OCI-M1 (cell line): ENCODE measurements around the gene CDC42BPA.

Experiments
- DNase-seq: peaks from one replicate; lab custom pipeline; 2025; lab: John Stamatoyannopoulos, UW

The CDC42BPA gene

DNA sequence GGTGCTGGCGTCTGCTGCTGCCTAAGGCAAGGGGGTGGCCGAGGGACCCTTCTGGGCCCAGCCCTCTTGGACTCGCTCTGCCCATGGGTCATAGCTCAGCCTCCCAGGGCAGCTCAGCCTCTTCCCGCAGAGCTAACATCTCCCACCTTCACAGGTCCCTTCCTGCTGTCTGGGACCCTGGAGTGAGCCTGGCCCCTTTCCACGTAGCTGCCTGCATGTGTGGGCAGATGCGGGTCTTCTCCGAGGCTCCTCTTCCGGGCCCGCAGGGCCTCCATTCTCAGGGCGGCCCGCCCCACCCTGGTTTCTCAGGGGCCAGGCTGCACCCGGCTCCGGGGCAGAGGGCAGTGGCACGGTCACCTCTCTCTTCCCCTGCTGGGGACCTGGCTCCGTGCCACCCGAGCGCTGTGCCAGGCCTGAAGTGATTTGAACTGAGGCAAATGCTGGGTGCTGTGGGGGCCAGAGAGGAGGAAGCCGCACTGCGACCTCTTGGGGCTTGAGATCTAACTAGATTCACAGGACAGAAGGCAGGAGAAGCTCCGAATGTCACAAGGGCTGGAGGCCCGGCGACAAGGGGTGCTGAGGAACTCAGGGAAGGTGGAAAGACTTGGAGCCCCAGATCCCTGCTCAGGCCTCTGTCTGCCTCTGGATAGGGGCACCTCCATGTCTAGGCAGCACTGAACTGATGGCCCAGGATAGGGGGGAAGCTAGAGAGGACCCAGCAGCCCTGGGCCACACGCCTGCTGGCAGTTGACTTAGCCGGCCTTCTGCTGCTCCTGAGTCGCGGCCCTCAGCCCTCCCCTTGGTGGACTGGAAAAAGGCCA, 337.5 kb downstream of the CDC42BPA start:
- DNase-seq, result no peak

DNA sequence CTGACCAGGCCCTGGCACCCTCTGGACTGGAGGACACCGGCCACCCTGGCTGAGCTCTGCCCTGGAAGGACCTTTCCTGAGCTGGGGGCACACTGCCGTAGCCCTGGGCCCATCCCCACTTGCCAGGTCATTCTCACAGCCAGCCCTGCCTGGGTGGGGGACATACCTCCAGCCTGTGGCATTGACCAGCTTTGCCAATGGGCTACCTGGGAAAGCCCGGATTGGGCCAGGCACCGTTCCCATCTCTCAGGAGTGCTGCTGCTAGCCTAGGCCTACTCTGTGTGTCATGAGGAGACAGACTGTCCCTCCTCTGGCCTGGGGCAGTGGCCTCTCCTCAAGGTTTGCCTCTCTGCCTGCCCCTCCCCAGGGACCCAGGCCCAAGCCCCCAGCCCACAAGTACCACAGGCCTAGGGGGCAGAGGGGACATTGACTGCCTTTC, 338.2 kb downstream of the CDC42BPA start:
- no peak for DNase-seq

DNA sequence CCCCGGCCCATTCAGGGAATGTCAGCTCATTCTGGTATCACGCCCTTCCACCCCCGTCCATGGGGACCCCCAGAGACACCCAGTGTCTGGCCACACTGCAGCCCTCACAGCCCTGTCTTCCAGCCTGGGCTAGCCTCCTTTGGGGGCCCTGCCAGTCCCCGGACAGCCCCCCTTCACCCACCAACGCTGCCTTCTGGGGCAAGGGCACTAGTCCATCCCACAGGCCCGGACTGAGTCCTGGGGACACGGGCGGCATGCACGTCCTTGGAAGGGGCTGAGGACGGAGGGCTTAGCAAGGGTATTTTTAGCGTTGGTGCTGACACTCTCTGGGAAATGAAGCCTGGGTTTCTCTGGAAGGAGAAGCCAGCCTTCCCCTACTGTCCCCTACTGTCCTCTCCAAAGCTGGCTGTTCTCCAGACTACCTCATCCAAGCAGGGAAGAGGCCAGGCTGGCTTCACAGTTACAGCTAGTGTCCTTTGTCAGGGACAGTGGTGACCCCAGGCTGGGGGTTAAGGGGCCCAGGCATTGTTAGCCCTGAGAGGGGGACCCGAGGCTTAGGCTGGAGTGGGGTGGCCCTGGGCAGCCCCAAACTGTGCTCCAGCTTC, 338.7 kb downstream of the CDC42BPA start:
- DNase-seq, result no peak

- DNase-seq, result no peak
Observed at GRCh38 chr1:226979115-226979516, 339.2 kb downstream of the CDC42BPA start.

GRCh38 chr1:226978432-226979114, 339.7 kb downstream of the CDC42BPA start:
- DNase-seq, result no peak

GRCh38 chr1:226977643-226978431, 340.5 kb downstream of the CDC42BPA start:
- no peak for DNase-seq

DNA sequence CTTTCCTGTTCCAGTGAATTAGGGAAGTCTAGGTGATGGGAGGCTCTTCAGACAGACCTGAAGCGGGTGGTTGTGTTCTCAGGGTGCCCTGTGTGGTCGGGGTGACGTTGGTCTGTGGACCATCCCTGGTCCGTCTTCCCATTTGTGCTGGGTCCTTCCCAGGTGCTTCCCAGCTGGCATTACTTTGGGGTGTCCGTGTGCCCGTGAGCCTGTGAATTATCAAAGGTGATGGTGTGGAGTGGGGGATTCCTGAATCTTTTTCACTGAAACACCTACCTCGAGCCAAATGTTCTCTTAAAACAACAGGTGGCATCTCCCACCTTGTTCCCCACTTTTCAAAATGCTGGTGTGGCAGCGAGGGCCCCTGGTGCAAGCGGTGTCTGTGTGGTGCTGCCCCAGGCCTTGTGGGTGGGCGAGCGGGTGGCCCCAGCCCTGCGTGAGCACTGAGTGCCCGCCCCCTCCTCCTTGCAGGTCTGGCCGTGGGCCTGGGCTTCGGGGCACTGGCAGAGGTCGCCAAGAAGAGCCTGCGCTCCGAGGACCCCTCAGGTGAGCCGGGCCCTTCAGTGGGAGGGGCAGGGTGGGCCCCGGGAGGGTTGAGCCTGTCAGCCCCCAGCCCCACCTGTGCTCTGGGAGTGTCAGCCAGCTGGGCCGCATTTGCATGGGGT, 341.2 kb downstream of the CDC42BPA start:
- no peak for DNase-seq

GRCh38 chr1:226976276-226976977, 341.9 kb downstream of the CDC42BPA start:
- DNase-seq, result no peak

- no peak for DNase-seq
Observed at GRCh38 chr1:226975259-226976250, 342.7 kb downstream of the CDC42BPA start.

GRCh38 chr1:226974544-226975258, 343.6 kb downstream of the CDC42BPA start:
- DNase-seq, result no peak

- no peak for DNase-seq
Observed at GRCh38 chr1:226973898-226974543, 344.3 kb downstream of the CDC42BPA start.

GRCh38 chr1:226973371-226973897, 344.9 kb downstream of the CDC42BPA start:
- no peak for DNase-seq

DNA sequence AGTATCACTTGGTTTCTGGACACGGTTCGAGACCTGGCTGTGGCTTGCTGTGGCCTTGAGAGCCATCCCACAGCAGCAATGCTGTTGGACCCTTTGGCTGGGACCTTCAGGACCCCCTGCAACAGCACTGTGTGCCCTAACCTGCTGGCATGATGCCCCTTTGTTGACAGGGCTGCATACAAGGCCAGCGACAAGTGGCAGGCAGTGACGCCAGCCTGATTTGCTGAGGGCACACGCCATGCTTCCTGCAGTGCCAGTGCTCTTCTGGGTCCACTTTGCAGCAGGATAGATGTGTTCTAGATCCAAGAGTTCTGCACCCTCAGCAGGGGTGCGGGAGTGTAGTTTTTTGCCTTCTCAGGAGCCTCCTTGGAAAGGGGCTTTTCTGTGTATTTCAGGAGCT, 345.4 kb downstream of the CDC42BPA start:
- no peak for DNase-seq

GRCh38 chr1:226971765-226972164, 346.5 kb downstream of the CDC42BPA start:
- DNase-seq, result no peak

GRCh38 chr1:226967665-226968064, 350.6 kb downstream of the CDC42BPA start:
- DNase-seq, result no peak

DNA sequence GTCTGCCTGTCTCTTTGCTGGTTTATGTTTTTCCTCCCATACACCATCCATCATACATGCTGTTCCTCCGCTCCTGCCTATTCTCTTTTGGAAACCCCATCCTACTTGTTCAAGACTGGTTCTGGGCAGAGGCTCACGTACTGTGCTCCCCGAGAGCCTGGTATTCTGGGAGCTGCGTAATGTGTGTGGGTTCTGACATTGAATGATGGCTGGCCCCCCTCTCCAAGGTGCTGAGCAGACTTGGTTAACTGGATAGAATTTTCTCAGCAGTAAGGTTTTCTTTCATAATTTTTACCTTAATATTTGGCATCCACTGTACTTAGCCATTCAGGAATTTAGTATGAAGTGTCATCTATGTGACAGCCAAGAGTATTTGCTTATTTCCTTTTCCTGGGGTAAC, 351.6 kb downstream of the CDC42BPA start:
- no peak for DNase-seq

DNA sequence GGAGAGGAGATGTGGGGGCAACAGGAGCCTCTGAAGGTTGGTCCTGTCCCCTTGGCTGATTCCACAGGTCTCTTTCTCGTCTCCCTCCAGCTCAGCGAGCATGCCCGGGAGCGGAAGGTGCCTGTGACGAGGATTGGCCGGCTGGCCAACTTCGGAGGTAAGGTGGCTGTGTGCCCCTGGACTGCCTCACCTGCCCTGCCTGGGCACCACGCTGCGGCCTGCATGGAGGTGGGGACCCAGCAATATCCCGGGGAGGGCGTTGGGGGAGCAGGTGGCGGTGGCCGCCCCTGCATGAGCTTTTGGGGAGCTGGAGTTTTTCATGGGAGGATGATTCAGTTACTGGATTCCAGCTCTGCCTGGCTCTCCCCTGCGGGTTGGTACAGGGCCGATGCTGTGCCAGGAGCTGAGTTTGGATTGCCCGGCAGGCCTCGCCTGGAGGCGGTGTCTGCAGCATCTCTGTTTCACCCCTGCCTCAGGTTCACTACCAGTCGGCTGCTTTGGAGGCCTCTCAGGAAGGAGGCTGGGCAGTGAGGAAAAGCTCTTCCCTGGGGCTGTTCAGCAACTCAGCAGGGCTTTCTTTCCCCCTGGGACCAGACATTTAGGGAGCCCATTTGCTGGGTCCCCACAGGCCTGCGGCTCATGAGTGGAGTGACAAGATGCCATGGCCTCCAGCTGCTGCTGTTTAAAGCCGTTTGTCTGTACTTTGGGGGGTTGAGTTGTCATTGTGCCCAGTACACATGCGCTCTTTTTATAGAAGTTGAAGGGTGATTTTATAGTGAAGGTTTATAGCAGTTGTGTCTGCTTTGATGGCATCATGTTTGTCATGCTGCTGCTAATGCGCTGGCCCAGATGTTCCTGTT, 352.5 kb downstream of the CDC42BPA start:
- no peak for DNase-seq
